Measurements from ENCODE around the gene PPM1E.

Gene PPM1E

GRCh38 chr17:58899191-58899590 is 143.5 kb downstream of the PPM1E start:
- H3K4me3 ChIP-seq (ENCODE audit: extremely low read depth, insufficient read depth, low read length, poor library complexity, severe bottlenecking): no peak overlapping the region
- peaks cover 5% of the 10 kb centered on the region for H3K9me3 ChIP-seq (ENCODE audit: control insufficient read depth, low read length)
- H3K36me3 ChIP-seq (ENCODE audit: control insufficient read depth, insufficient read depth, low read length): no peaks in the 10 kb centered on the region
- no peaks in the 10 kb centered on the region for H3K4me1 ChIP-seq (ENCODE audit: control insufficient read depth, insufficient read depth, low read length, poor library complexity, severe bottlenecking)
- 89 to 94% methylated on average over 3 to 5 of the region's 5 CpGs for WGBS, 2 experiments (ENCODE audit: insufficient coverage in 2 of 2)
- no peak overlapping the region for H3K27ac ChIP-seq (ENCODE audit: low read depth, low read length, severe bottlenecking)

GRCh38 chr17:58902322-58902721 is 146.7 kb downstream of the PPM1E start:
- Histone ChIP-seq H3K36me3 (ENCODE audit: control insufficient read depth, insufficient read depth, low read length) (no peaks in the 10 kb centered on the region), H3K27ac (ENCODE audit: low read depth, low read length, severe bottlenecking) (no peak overlapping the region), H3K4me3 (ENCODE audit: extremely low read depth, insufficient read depth, low read length, poor library complexity, severe bottlenecking) (no peak overlapping the region), H3K4me1 (ENCODE audit: control insufficient read depth, insufficient read depth, low read length, poor library complexity, severe bottlenecking) (no peaks in the 10 kb centered on the region), H3K9me3 (ENCODE audit: control insufficient read depth, low read length) (peaks cover 8% of the 10 kb centered on the region)
- 100% methylated on average over 1 of the region's 1 CpG; no CpG with 5 or more reads in 1 of the 2 experiments for WGBS, 2 experiments (ENCODE audit: insufficient coverage in 2 of 2)

GRCh38 chr17:58911741-58912343 is 156.2 kb downstream of the PPM1E start:
- Histone ChIP-seq H3K36me3 (ENCODE audit: control insufficient read depth, insufficient read depth, low read length) (no peaks in the 10 kb centered on the region), H3K9me3 (ENCODE audit: control insufficient read depth, low read length) (peaks cover 11% of the 10 kb centered on the region), H3K27ac (ENCODE audit: low read depth, low read length, severe bottlenecking) (no peak overlapping the region), H3K4me1 (ENCODE audit: control insufficient read depth, insufficient read depth, low read length, poor library complexity, severe bottlenecking) (no peaks in the 10 kb centered on the region), H3K4me3 (ENCODE audit: extremely low read depth, insufficient read depth, low read length, poor library complexity, severe bottlenecking) (no peak overlapping the region)
- WGBS, 2 experiments (ENCODE audit: insufficient coverage in 2 of 2): 86% methylated on average over 2 to 7 of the region's 8 CpGs

- H3K36me3 ChIP-seq (ENCODE audit: control insufficient read depth, insufficient read depth, low read length): no peaks in the 10 kb centered on the region
- no peaks in the 10 kb centered on the region for H3K4me1 ChIP-seq (ENCODE audit: control insufficient read depth, insufficient read depth, low read length, poor library complexity, severe bottlenecking)
- no peak overlapping the region for H3K27ac ChIP-seq (ENCODE audit: low read depth, low read length, severe bottlenecking)
- H3K4me3 ChIP-seq (ENCODE audit: extremely low read depth, insufficient read depth, low read length, poor library complexity, severe bottlenecking): no peak overlapping the region
- H3K9me3 ChIP-seq (ENCODE audit: control insufficient read depth, low read length): peaks cover 11% of the 10 kb centered on the region
Observed at GRCh38 chr17:58913552-58913951, 157.9 kb downstream of the PPM1E start.

- H3K27ac ChIP-seq (ENCODE audit: low read depth, low read length, severe bottlenecking): no peak overlapping the region
- no peaks in the 10 kb centered on the region for H3K4me1 ChIP-seq (ENCODE audit: control insufficient read depth, insufficient read depth, low read length, poor library complexity, severe bottlenecking)
- no peaks in the 10 kb centered on the region for H3K36me3 ChIP-seq (ENCODE audit: control insufficient read depth, insufficient read depth, low read length)
- H3K9me3 ChIP-seq (ENCODE audit: control insufficient read depth, low read length): peaks cover 11% of the 10 kb centered on the region
- WGBS, 2 experiments (ENCODE audit: insufficient coverage in 2 of 2): 80 to 100% methylated on average over 1 of the region's 2 CpGs
- no peak overlapping the region for H3K4me3 ChIP-seq (ENCODE audit: extremely low read depth, insufficient read depth, low read length, poor library complexity, severe bottlenecking)
Observed at GRCh38 chr17:58913971-58914769, 158.5 kb downstream of the PPM1E start.

- H3K27ac ChIP-seq (ENCODE audit: low read depth, low read length, severe bottlenecking): no peak overlapping the region
- no peak overlapping the region for H3K4me3 ChIP-seq (ENCODE audit: extremely low read depth, insufficient read depth, low read length, poor library complexity, severe bottlenecking)
- WGBS, 2 experiments (ENCODE audit: insufficient coverage in 2 of 2): no CpG with 5 or more reads among the region's 1 CpG
- no peaks in the 10 kb centered on the region for H3K36me3 ChIP-seq (ENCODE audit: control insufficient read depth, insufficient read depth, low read length)
- H3K9me3 ChIP-seq (ENCODE audit: control insufficient read depth, low read length): no peaks in the 10 kb centered on the region
- no peaks in the 10 kb centered on the region for H3K4me1 ChIP-seq (ENCODE audit: control insufficient read depth, insufficient read depth, low read length, poor library complexity, severe bottlenecking)
Observed at GRCh38 chr17:58917228-58917627, 161.6 kb downstream of the PPM1E start.

- no peaks in the 10 kb centered on the region for H3K9me3 ChIP-seq (ENCODE audit: control insufficient read depth, low read length)
- WGBS, 2 experiments (ENCODE audit: insufficient coverage in 2 of 2): no CpG with 5 or more reads among the region's 2 CpGs
- no peaks in the 10 kb centered on the region for H3K36me3 ChIP-seq (ENCODE audit: control insufficient read depth, insufficient read depth, low read length)
- no peaks in the 10 kb centered on the region for H3K4me1 ChIP-seq (ENCODE audit: control insufficient read depth, insufficient read depth, low read length, poor library complexity, severe bottlenecking)
- H3K4me3 ChIP-seq (ENCODE audit: extremely low read depth, insufficient read depth, low read length, poor library complexity, severe bottlenecking): no peak overlapping the region
- H3K27ac ChIP-seq (ENCODE audit: low read depth, low read length, severe bottlenecking): no peak overlapping the region
Observed at GRCh38 chr17:58918072-58918471, 162.4 kb downstream of the PPM1E start.

GRCh38 chr17:58918884-58919283 is 163.2 kb downstream of the PPM1E start:
- no peaks in the 10 kb centered on the region for H3K36me3 ChIP-seq (ENCODE audit: control insufficient read depth, insufficient read depth, low read length)
- no peak overlapping the region for H3K27ac ChIP-seq (ENCODE audit: low read depth, low read length, severe bottlenecking)
- no peaks in the 10 kb centered on the region for H3K4me1 ChIP-seq (ENCODE audit: control insufficient read depth, insufficient read depth, low read length, poor library complexity, severe bottlenecking)
- H3K4me3 ChIP-seq (ENCODE audit: extremely low read depth, insufficient read depth, low read length, poor library complexity, severe bottlenecking): no peak overlapping the region
- H3K9me3 ChIP-seq (ENCODE audit: control insufficient read depth, low read length): no peaks in the 10 kb centered on the region

- Histone ChIP-seq H3K9me3 (ENCODE audit: control insufficient read depth, low read length) (no peaks in the 10 kb centered on the region), H3K36me3 (ENCODE audit: control insufficient read depth, insufficient read depth, low read length) (no peaks in the 10 kb centered on the region), H3K27ac (ENCODE audit: low read depth, low read length, severe bottlenecking) (no peak overlapping the region), H3K4me1 (ENCODE audit: control insufficient read depth, insufficient read depth, low read length, poor library complexity, severe bottlenecking) (no peaks in the 10 kb centered on the region), H3K4me3 (ENCODE audit: extremely low read depth, insufficient read depth, low read length, poor library complexity, severe bottlenecking) (no peak overlapping the region)
Observed at GRCh38 chr17:58920773-58921172, 165.1 kb downstream of the PPM1E start.

- H3K9me3 ChIP-seq (ENCODE audit: control insufficient read depth, low read length): no peaks in the 10 kb centered on the region
- 80 to 100% methylated on average over 1 to 2 of the region's 3 CpGs for WGBS, 2 experiments (ENCODE audit: insufficient coverage in 2 of 2)
- no peaks in the 10 kb centered on the region for H3K36me3 ChIP-seq (ENCODE audit: control insufficient read depth, insufficient read depth, low read length)
- H3K4me1 ChIP-seq (ENCODE audit: control insufficient read depth, insufficient read depth, low read length, poor library complexity, severe bottlenecking): no peaks in the 10 kb centered on the region
- H3K4me3 ChIP-seq (ENCODE audit: extremely low read depth, insufficient read depth, low read length, poor library complexity, severe bottlenecking): no peak overlapping the region
- no peak overlapping the region for H3K27ac ChIP-seq (ENCODE audit: low read depth, low read length, severe bottlenecking)
Observed at GRCh38 chr17:58932956-58933355, 177.3 kb downstream of the PPM1E start.

GRCh38 chr17:58936295-58936694 is 180.6 kb downstream of the PPM1E start:
- Histone ChIP-seq H3K27ac (ENCODE audit: low read depth, low read length, severe bottlenecking) (no peak overlapping the region), H3K4me1 (ENCODE audit: control insufficient read depth, insufficient read depth, low read length, poor library complexity, severe bottlenecking) (no peaks in the 10 kb centered on the region), H3K4me3 (ENCODE audit: extremely low read depth, insufficient read depth, low read length, poor library complexity, severe bottlenecking) (no peak overlapping the region), H3K9me3 (ENCODE audit: control insufficient read depth, low read length) (no peaks in the 10 kb centered on the region), H3K36me3 (ENCODE audit: control insufficient read depth, insufficient read depth, low read length) (no peaks in the 10 kb centered on the region)
- 70 to 83% methylated on average over 1 of the region's 3 CpGs for WGBS, 2 experiments (ENCODE audit: insufficient coverage in 2 of 2)

Measured in mesodermal cell (in vitro differentiated cells).